Caco-2 (cell line): ENCODE measurements around the gene METTL26. TPM values are rescaled to one million over a fixed set of nuclear protein-coding genes. Genes with fewer than 3 reads are reported as not detected.

Source experiments
- BruUV-seq: library from RNA; stranded (reverse); fragments of 400-500 nt; replicated peaks from 2 replicates; lab custom pipeline; 2021; lab: Mats Ljungman, UMichigan
- CTCF ChIA-PET: fragments of 300-600 bp; sonication (Branson Sonifier 250); formaldehyde crosslinking; loops from one replicate; lab custom pipeline; 2022; ENCODE audit warnings: antibody characterized with exemption; lab: Charles Lee
- POLR2A ChIA-PET: fragments of 300-600 bp; sonication (Branson Sonifier 250); formaldehyde crosslinking; loops from one replicate; lab custom pipeline; 2022; ENCODE audit warnings: antibody characterized with exemption; lab: Charles Lee
- DNase-seq, 2 experiments: peaks; one replicate each; pipeline versions ENCODE4 v3.0.0 to v3.0.0-alpha.2; 2020 to 2022
- H3K27me3 ChIP-seq: replicated peaks from 2 replicates; pipeline ENCODE4 v1.6.0; 2011; ENCODE audit warnings: low read length; ENCODE audit not compliant: control insufficient read depth, insufficient read depth
- H3K36me3 ChIP-seq: 2 replicates; pipeline ENCODE4 v1.5.1; 2011; ENCODE audit warnings: low read length; ENCODE audit not compliant: control insufficient read depth, insufficient read depth
- H3K4me1 ChIP-seq: fragments of 250-450 bp; sonication (Bioruptor Pico); 2 replicates; pipeline ENCODE4 v1.5.1; 2020; ENCODE audit warnings: mild to moderate bottlenecking
- H3K4me3 ChIP-seq: 2 replicates; pipeline ENCODE4 v1.5.1; 2011; ENCODE audit warnings: low read depth, mild to moderate bottlenecking, control low read depth, low read length
- H3K9me3 ChIP-seq: fragments of 250-450 bp; sonication (Bioruptor Pico); 2 replicates; pipeline ENCODE4 v1.5.1; 2020; ENCODE audit warnings: mild to moderate bottlenecking, moderate library complexity
- H3K27ac Mint-ChIP-seq: one replicate; pipeline ENCODE4 v1.8.0; 2022; ENCODE audit warnings: mixed read lengths; ENCODE audit not compliant: unreplicated experiment
- H3K27me3 Mint-ChIP-seq: one replicate; pipeline ENCODE4 v1.8.0; 2022; ENCODE audit warnings: mixed read lengths; ENCODE audit not compliant: insufficient read depth, unreplicated experiment
- H3K36me3 Mint-ChIP-seq: one replicate; pipeline ENCODE4 v1.8.0; 2022; ENCODE audit warnings: mild to moderate bottlenecking, mixed read lengths; ENCODE audit not compliant: insufficient read depth, unreplicated experiment
- H3K4me1 Mint-ChIP-seq: one replicate; pipeline ENCODE4 v1.8.0; 2022; ENCODE audit warnings: low read depth, mixed read lengths; ENCODE audit not compliant: unreplicated experiment
- H3K4me3 Mint-ChIP-seq: one replicate; pipeline ENCODE4 v1.8.0; 2022; ENCODE audit warnings: mild to moderate bottlenecking, moderate library complexity, mixed read lengths; ENCODE audit not compliant: unreplicated experiment
- H3K9me3 Mint-ChIP-seq: one replicate; pipeline ENCODE4 v1.8.0; 2022; ENCODE audit warnings: mixed read lengths; ENCODE audit not compliant: unreplicated experiment
- intact Hi-C: fragments of 100-400 bp; cut with micrococcal nuclease; formaldehyde crosslinking; loops from one replicate; pipeline ENCODE4 v1.10.0; 2022; ENCODE audit not compliant: unreplicated experiment
- total RNA-seq: library from RNA; stranded (reverse); gene quantifications from 2 replicates; pipeline ENCODE4 v1.2.3, GENCODE V29; 2022
- TF ChIP-seq, protein P1 (sequence below), 2 experiments: fragments of 200-600 bp in 1 of 2; IDR thresholded peaks; 1 replicate in 1 of 2; 2 replicates in 1 of 2; pipeline versions ENCODE4 v1.5.1 to v1.8.0; 2011 to 2022; ENCODE audit warnings: antibody characterized with exemption in 1 of 2, control low read depth in 1 of 2, inconsistent platforms in 1 of 2, low read depth in 1 of 2, low read length in 1 of 2, mild to moderate bottlenecking in 1 of 2, moderate library complexity in 1 of 2; ENCODE audit not compliant: insufficient read depth in 1 of 2, severe bottlenecking in 1 of 2, unreplicated experiment in 1 of 2

Gene METTL26
- total RNA-seq, 1 experiment from 2014 or later = 67.4 TPM

- DNase-seq = no peak
- ChIA-PET CTCF (interaction anchor here (0.9 kb wide), 1 partner anchor 12 kb away, joined by 4 read pairs; no protein-coding TSS in a partner anchor), POLR2A (interaction anchor here (0.7 kb wide), 1 partner anchor 28 kb away, joined by 7 read pairs; no protein-coding TSS in a partner anchor)
- Histone ChIP-seq H3K36me3 (no peaks in the 10 kb centered on the region), H3K27me3 (no peaks in the 10 kb centered on the region), H3K4me1 (0 out of 2 replicates have a peak, but pooled peaks cover 6% of the 10 kb centered on the region), H3K9me3 (no peaks in the 10 kb centered on the region), H3K4me3 (no peak overlapping the region)
- Mint-ChIP-seq H3K4me3 (no peak overlapping the region), H3K4me1 (no peaks in the 10 kb centered on the region), H3K27me3 (no peaks in the 10 kb centered on the region), H3K27ac (no peak overlapping the region), H3K9me3 (no peaks in the 10 kb centered on the region), H3K36me3 (peaks cover 4% of the 10 kb centered on the region)
- no TSS peak for BruUV-seq
- TF ChIP-seq, protein P1, sequence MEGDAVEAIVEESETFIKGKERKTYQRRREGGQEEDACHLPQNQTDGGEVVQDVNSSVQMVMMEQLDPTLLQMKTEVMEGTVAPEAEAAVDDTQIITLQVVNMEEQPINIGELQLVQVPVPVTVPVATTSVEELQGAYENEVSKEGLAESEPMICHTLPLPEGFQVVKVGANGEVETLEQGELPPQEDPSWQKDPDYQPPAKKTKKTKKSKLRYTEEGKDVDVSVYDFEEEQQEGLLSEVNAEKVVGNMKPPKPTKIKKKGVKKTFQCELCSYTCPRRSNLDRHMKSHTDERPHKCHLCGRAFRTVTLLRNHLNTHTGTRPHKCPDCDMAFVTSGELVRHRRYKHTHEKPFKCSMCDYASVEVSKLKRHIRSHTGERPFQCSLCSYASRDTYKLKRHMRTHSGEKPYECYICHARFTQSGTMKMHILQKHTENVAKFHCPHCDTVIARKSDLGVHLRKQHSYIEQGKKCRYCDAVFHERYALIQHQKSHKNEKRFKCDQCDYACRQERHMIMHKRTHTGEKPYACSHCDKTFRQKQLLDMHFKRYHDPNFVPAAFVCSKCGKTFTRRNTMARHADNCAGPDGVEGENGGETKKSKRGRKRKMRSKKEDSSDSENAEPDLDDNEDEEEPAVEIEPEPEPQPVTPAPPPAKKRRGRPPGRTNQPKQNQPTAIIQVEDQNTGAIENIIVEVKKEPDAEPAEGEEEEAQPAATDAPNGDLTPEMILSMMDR (IDR thresholded peaks at IDR 0.05; ENCODE audit: insufficient read depth in 1 of 2, low read depth in 1 of 2, low read length in 1 of 2, severe bottlenecking in 1 of 2, unreplicated experiment in 1 of 2) = no peak
- intact Hi-C loops = no loop called here
Observed at GRCh38 chr16:654034-654433, 17.9 kb upstream of the METTL26 start.

- POLR2A ChIA-PET = no interaction called here
- CTCF ChIA-PET = no interaction called here
- intact Hi-C loops = no loop called here
- TF ChIP-seq, protein P1 (IDR thresholded peaks at IDR 0.05; ENCODE audit: insufficient read depth in 1 of 2, low read depth in 1 of 2, low read length in 1 of 2, severe bottlenecking in 1 of 2, unreplicated experiment in 1 of 2) = no peak
- H3K36me3 ChIP-seq = no peaks in the 10 kb centered on the region
- no peaks in the 10 kb centered on the region for H3K27me3 ChIP-seq
- no peaks in the 10 kb centered on the region for H3K9me3 ChIP-seq
- Mint-ChIP-seq H3K36me3 (peaks cover 7% of the 10 kb centered on the region), H3K27ac (no peak overlapping the region), H3K4me1 (no peaks in the 10 kb centered on the region), H3K9me3 (no peaks in the 10 kb centered on the region), H3K4me3 (no peak overlapping the region), H3K27me3 (no peaks in the 10 kb centered on the region)
- H3K4me3 ChIP-seq = no peak overlapping the region
- peaks cover 13% of the 10 kb centered on the region for H3K4me1 ChIP-seq
- DNase-seq = no peak
- no TSS peak for BruUV-seq
Observed at GRCh38 chr16:652454-653305, 16.6 kb upstream of the METTL26 start.

- H3K9me3 Mint-ChIP-seq = no peaks in the 10 kb centered on the region
- no peak overlapping the region for H3K27ac Mint-ChIP-seq
- no peaks in the 10 kb centered on the region for H3K27me3 Mint-ChIP-seq
- ChIA-PET POLR2A (no interaction called here), CTCF (no interaction called here)
- Histone ChIP-seq H3K36me3 (no peaks in the 10 kb centered on the region; the same call in 1 of the 2 replicates), H3K27me3 (no peaks in the 10 kb centered on the region), H3K4me3 (no peak overlapping the region), H3K4me1 (peaks cover 13% of the 10 kb centered on the region), H3K9me3 (no peaks in the 10 kb centered on the region)
- H3K4me3 Mint-ChIP-seq = no peak overlapping the region
- BruUV-seq = no TSS peak
- DNase-seq = no peak
- TF ChIP-seq, protein P1 (IDR thresholded peaks at IDR 0.05; ENCODE audit: insufficient read depth in 1 of 2, low read depth in 1 of 2, low read length in 1 of 2, severe bottlenecking in 1 of 2, unreplicated experiment in 1 of 2) = no peak
- intact Hi-C loops = no loop called here
- peaks cover 7% of the 10 kb centered on the region for H3K36me3 Mint-ChIP-seq
- H3K4me1 Mint-ChIP-seq = no peaks in the 10 kb centered on the region
Observed at GRCh38 chr16:651844-652243, 15.7 kb upstream of the METTL26 start.
